ENCODE data around the gene ZNF785. TPM values are rescaled to one million over a fixed set of nuclear protein-coding genes. Genes with fewer than 3 reads are reported as not detected.

Gene ZNF785
- total and polyA plus RNA-seq, 2 donors (not counting 3 experiments of a cell fraction or from before 2014, with no cell fraction given): 7.8 to 21.9 TPM

DNA sequence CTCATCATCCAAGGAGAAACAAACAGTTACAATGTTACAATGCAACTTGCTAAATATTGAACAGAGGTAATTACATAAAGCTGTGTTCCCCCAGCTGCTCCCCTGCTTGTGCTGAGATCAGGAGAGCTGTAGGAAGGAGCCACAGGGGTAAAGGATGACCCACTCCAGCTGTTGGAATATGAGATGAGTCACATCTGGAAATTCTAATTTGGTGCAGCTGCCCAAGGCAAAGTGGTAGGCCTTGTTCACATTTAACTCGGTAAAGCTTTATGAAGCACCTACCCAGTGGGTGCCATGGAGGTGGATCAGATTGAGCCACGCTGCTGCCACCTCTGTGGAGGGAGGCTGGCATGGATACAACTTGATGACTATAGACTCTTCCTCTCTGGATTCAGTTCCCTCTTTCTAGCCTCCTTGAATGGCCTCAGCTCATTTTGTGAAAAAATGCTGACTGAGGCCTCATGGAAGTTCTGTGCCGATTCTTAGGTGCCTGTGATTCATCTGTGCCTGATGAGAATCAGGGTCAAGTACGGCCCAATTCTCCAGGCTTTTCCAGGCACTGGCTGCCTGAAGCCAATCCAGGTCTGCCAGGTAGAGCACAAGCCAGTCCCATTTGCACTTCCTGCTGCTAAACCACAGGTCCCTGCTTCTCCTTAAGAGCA is 17.2 kb upstream of the ZNF785 start:
- dilution Hi-C loops (cut with MboI; ENCODE audit: extremely low pct_ligation_motif_present, low sequenced_read_pairs) (no loop called here), intact Hi-C loops (cut with micrococcal nuclease) (no loop called here)
- no peaks in the 10 kb centered on the region for H3K79me2 ChIP-seq (ENCODE audit: control insufficient read depth, insufficient read depth, low read length)
- no peaks in the 10 kb centered on the region for H3K4me1 ChIP-seq (ENCODE audit: control insufficient read depth, extremely low read depth, insufficient read depth, low read length)
- H3K4me3 ChIP-seq (replicated peaks in 1 of 3; ENCODE audit: insufficient read depth in 1 of 3, low read depth in 1 of 3, low read length in 3 of 3): no peak overlapping the region
- no peak for FAIRE-seq
- H3K36me3 ChIP-seq (ENCODE audit: control insufficient read depth in 2 of 2, extremely low read depth in 1 of 2, insufficient read depth in 2 of 2, low read length in 2 of 2): peaks cover 0 to 19% of the 10 kb centered on the region in 2 experiments
- no peaks in the 10 kb centered on the region for H3K27me3 ChIP-seq (ENCODE audit: control insufficient read depth in 2 of 2, insufficient read depth in 2 of 2, low read length in 2 of 2)
- H4K20me1 ChIP-seq (replicated peaks; ENCODE audit: control insufficient read depth, extremely low read depth, insufficient read depth, low read length): no peaks in the 10 kb centered on the region
- no peak for DNase-seq (ENCODE audit: low read depth, low spot score)
- H3K9me1 ChIP-seq (replicated peaks; ENCODE audit: control insufficient read depth, extremely low read depth, insufficient read depth, low read length): no peaks in the 10 kb centered on the region
- no peak for TF ChIP-seq GATA2 (IDR thresholded peaks at IDR 0.05; ENCODE audit: insufficient read depth, insufficient read length, low read depth, low read length)
- TF ChIP-seq, protein P1, sequence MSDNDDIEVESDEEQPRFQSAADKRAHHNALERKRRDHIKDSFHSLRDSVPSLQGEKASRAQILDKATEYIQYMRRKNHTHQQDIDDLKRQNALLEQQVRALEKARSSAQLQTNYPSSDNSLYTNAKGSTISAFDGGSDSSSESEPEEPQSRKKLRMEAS (IDR thresholded peaks at IDR 0.05; ENCODE audit: insufficient read depth, insufficient read length): no peak
- no peak for TF ChIP-seq POLR2A (IDR thresholded peaks at IDR 0.05; ENCODE audit: low read depth, low read length)
- ChIA-PET CTCF (interaction anchor here (0.8 to 2.9 kb wide), 2 partner anchors 8 to 173 kb away, joined by 3 to 15 read pairs; partner anchors contain the start of genes DCTPP1 and ZNF689), POLR2A (no interaction called here)
- no peak overlapping the region for H3K9ac ChIP-seq (replicated peaks; ENCODE audit: extremely low read depth, insufficient read depth, low read length)
- H3K9me3 ChIP-seq (replicated peaks; ENCODE audit: control insufficient read depth, insufficient read depth, low read length): no peaks in the 10 kb centered on the region
- no peak overlapping the region for H3K4me2 ChIP-seq (ENCODE audit: insufficient read depth, low read length)
- H3K27ac ChIP-seq (ENCODE audit: insufficient read depth, low read depth, low read length): no peak overlapping the region
- no peak overlapping the region for H2AFZ ChIP-seq (ENCODE audit: low read depth, low read length)
- BruUV-seq (replicated peaks): no TSS peak

DNA sequence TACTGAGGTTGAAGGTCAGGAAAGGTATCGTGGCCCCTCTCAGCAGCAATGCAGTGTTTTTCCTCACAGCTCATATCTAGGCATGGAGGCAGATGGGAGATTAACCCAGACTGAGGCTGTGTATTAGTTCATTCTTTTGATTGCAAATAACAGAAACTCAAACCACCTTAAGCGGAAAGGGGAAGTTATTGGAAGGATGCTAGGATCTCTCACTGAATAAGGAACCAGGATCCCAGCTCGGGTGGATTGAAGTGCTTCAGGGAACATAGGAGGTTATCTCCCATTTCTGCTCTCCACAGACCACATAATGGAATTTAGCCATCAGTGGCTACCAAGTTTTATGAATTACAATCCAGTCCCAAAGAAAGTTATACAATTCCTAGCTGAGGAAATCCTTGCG is 16.5 kb upstream of the ZNF785 start:
- Histone ChIP-seq H3K9ac (replicated peaks; ENCODE audit: extremely low read depth, insufficient read depth, low read length) (no peak overlapping the region), H3K27me3 (ENCODE audit: control insufficient read depth in 2 of 2, insufficient read depth in 2 of 2, low read length in 2 of 2) (no peaks in the 10 kb centered on the region), H3K4me3 (replicated peaks in 1 of 3; ENCODE audit: insufficient read depth in 1 of 3, low read depth in 1 of 3, low read length in 3 of 3) (no peak overlapping the region), H3K79me2 (ENCODE audit: control insufficient read depth, insufficient read depth, low read length) (no peaks in the 10 kb centered on the region), H3K4me2 (ENCODE audit: insufficient read depth, low read length) (no peak overlapping the region), H2AFZ (ENCODE audit: low read depth, low read length) (no peak overlapping the region), H3K27ac (ENCODE audit: insufficient read depth, low read depth, low read length) (no peak overlapping the region), H3K9me3 (replicated peaks; ENCODE audit: control insufficient read depth, insufficient read depth, low read length) (no peaks in the 10 kb centered on the region), H3K36me3 (ENCODE audit: control insufficient read depth in 2 of 2, extremely low read depth in 1 of 2, insufficient read depth in 2 of 2, low read length in 2 of 2) (peaks cover 0 to 18% of the 10 kb centered on the region in 2 experiments), H4K20me1 (replicated peaks; ENCODE audit: control insufficient read depth, extremely low read depth, insufficient read depth, low read length) (no peaks in the 10 kb centered on the region), H3K9me1 (replicated peaks; ENCODE audit: control insufficient read depth, extremely low read depth, insufficient read depth, low read length) (no peaks in the 10 kb centered on the region), H3K4me1 (ENCODE audit: control insufficient read depth, extremely low read depth, insufficient read depth, low read length) (no peaks in the 10 kb centered on the region)
- TF ChIP-seq, protein P1 (IDR thresholded peaks at IDR 0.05; ENCODE audit: insufficient read depth, insufficient read length): no peak
- TF ChIP-seq GATA2 (IDR thresholded peaks at IDR 0.05; ENCODE audit: insufficient read depth, insufficient read length, low read depth, low read length) (no peak), FOS (IDR thresholded peaks at IDR 0.05; ENCODE audit: borderline replicate concordance, insufficient read depth, low read length) (no peak), MYC (IDR thresholded peaks at IDR 0.05; ENCODE audit: low read depth, low read length) (no peak), EZH2 (IDR thresholded peaks at IDR 0.05; ENCODE audit: borderline replicate concordance, low read depth, low read length, severe bottlenecking) (no peak), JUN (IDR thresholded peaks at IDR 0.05; ENCODE audit: borderline replicate concordance, insufficient read depth, insufficient read length, low read depth) (no peak), POLR2A (IDR thresholded peaks at IDR 0.05; ENCODE audit: low read depth, low read length) (no peak), POLR2AphosphoS5 (IDR thresholded peaks at IDR 0.05; ENCODE audit: insufficient read depth, low read depth, low read length) (no peak)
- TF ChIP-seq, protein P2, sequence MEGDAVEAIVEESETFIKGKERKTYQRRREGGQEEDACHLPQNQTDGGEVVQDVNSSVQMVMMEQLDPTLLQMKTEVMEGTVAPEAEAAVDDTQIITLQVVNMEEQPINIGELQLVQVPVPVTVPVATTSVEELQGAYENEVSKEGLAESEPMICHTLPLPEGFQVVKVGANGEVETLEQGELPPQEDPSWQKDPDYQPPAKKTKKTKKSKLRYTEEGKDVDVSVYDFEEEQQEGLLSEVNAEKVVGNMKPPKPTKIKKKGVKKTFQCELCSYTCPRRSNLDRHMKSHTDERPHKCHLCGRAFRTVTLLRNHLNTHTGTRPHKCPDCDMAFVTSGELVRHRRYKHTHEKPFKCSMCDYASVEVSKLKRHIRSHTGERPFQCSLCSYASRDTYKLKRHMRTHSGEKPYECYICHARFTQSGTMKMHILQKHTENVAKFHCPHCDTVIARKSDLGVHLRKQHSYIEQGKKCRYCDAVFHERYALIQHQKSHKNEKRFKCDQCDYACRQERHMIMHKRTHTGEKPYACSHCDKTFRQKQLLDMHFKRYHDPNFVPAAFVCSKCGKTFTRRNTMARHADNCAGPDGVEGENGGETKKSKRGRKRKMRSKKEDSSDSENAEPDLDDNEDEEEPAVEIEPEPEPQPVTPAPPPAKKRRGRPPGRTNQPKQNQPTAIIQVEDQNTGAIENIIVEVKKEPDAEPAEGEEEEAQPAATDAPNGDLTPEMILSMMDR (IDR thresholded peaks at IDR 0.05; ENCODE audit: extremely low read depth in 1 of 2, insufficient read depth in 1 of 2, low read depth in 1 of 2, low read length in 2 of 2): no peak
- CTCF ChIA-PET: interaction anchor here (0.8 to 2.9 kb wide), 3 partner anchors 9 to 172 kb away, joined by 3 to 15 read pairs (median 6); partner anchors contain the start of genes DCTPP1 and ZNF689
- DNase-seq (ENCODE audit: low read depth, low spot score) (no peak), FAIRE-seq (no peak)
- no TSS peak for BruUV-seq (replicated peaks)
- POLR2A ChIA-PET: no interaction called here
- intact Hi-C loops (cut with micrococcal nuclease) (no loop called here), dilution Hi-C loops (cut with MboI; ENCODE audit: extremely low pct_ligation_motif_present, low sequenced_read_pairs) (no loop called here)
